GM19455 (cell line): ENCODE measurements around the gene ANKRD40CL.
A peak's percentile ranks its signal among the peaks of the same experiment; 100 is the strongest.

Source experiments
- ATAC-seq: cut with Tn5 transposase; IDR thresholded peaks from one replicate; pipeline ENCODE4 v1.9.1; 2021; ENCODE audit not compliant: unreplicated experiment

The ANKRD40CL gene

DNA sequence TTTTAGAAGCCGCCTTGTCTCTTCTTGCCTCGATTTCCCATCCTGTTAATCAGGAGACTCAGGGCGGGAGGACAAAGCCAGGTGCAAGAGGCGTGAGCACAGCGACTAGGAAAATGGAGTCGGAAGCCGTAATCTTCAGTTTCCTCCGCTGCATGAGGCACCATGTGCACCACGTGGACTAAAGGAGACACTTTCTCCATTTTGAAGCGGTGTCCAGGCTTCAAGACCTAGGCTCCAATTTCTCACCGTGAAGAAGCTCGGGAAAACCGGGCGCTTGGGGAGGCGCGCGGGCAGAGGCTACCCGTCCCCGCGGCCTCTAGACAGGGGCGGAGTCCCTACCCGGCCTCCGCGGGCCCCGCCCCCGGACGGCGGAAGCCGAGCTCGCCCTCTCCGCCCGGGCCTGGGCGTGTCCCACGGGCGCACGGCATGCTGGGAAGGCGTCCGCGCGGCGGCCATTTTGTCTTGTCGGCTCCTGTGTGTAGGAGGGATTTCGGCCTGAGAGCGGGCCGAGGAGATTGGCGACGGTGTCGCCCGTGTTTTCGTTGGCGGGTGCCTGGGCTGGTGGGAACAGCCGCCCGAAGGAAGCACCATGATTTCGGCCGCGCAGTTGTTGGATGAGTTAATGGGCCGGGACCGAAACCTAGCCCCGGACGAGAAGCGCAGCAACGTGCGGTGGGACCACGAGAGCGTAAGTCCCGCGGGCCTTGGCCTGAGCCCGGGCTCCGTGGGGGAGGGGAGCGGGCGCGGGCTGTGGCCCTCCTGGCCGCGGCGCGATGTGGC, 48.0 kb downstream of the ANKRD40CL start, which contains the start of gene LUC7L3:
TSS of gene LUC7L3 (plus strand) at position 460 of the 780 bp plus-strand sequence. CDS start at position 590, 130 bp downstream.
- ATAC-seq = peak; percentile 91

DNA sequence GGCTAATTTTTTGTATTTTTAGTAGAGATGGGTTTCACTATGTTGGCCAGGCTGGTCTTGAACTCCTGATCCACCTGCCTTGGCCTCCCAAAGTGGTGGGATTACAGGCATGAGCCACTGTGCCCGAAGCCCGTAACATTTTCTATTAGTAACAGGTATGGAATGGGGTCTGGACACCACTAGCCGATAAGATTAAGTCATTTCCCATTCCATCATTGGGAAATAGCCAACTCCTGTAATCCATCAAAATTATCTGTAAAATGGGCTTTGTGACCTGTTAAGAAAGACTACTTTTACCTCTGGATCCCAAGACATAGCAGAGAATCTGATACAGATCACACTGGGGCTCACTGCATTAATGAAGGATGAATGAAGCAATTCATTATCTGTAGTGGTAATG, 51.8 kb downstream of the ANKRD40CL start:
- ATAC-seq = no peak

DNA sequence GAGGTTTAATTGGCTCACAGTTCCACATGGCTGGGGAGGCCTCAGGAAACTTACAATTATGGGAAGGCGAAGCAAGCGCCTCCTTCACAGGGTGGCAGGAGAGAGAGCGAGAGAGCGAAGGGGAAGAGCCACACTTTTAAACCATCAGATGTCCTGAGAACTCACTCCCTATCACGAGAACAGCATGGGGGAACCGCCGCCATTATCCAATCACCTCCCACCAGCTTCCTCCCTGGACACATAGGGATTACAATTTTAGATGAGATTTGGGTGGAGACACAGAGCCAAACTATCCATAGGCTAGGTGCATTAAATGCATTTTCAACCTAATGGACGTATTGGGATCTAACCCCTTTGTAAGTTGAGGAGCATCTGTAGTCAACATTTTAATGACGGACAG, 54.7 kb downstream of the ANKRD40CL start:
- ATAC-seq = no peak
